Activated T-cell treated with anti-CD3 and anti-CD28 coated beads for 24 hours (primary cell): ENCODE data around the gene TTYH1.
A peak's percentile ranks its signal among the peaks of the same experiment; 100 is the strongest.
"Not testable (repeated sequence)": the region's sequence is repeated elsewhere in the genome, so short reads cannot be mapped to it uniquely, and the experiment has no call there.

ENCODE experiments used
- DNase-seq: peaks from one replicate; pipeline ENCODE4 v3.0.0-alpha.2; 2020; ENCODE audit warnings: low read depth

The TTYH1 gene

DNA sequence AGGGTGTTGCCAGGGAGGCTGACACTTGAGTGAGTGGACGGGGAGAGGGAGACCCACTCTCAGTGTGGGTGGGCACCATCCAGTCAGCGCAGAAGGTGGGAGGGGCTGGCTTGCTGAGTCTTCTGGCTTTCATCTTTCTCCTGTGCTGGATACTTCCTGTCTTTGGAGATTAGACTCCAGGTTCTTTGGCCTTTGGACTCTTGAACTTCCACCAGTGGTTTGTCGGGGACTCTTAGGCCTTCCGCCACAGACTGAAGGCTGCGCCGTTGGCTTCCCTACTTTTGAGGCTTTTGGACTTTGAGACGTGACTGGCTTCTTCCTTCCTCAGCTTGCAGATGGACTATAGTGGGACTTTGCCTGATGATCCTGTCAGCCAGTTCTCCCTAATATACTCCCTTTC, 29.5 kb downstream of the TTYH1 start:
- no peak for DNase-seq

DNA sequence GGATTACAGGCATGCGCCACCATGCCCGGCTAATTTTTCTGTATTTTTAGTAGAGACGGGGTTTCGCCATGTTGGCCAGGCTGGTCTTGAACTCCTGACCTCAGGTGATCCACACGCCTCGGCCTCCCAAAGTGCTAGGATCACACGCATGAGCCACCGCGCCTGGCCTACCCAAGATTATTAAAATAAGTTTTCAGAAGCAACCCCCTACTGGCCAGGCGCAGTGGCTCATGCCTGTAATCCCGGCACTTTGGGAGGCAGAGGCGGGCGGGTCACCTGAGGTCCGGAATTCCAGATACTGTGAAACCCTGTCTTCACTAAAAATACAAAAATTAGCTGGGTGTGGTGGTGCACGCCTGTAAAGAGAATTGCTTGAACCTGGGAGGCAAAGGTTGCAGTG, 31.1 kb downstream of the TTYH1 start:
- DNase-seq: not testable (repeated sequence)

DNA sequence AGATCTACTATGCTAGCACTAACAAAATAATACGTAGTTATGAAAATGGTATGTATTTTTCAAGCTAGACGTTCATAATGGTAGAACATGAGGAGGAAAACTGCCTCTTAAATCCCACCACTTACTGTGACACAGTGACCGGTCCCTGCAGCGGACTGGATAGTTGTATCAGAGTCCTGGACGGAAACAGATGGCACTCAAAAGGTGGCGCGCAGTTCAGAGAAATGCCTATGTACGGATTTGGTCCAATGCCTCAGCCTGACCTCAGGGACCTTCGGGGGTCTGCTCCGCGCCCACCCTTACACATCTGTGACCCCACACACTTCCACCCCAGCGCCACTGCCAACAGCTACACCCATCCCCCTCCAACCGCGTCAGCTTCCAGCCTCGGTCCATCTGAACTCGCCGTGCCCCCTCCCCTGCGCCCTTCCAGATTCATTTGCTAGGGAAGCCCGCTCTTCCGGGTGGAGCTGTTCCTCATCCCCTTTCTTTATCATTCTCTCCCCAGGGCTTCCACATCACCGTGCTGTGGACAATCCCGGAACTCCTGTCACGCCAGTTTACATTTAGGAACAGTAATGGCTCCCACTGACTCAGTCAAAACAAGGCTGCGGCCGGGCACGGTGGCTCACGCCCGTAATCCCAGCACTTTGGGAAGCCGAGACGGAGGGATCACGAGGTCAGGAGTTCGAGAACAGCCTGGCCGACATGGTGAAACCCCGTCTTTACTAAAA, 32.9 kb downstream of the TTYH1 start:
- DNase-seq: peak; percentile 36

DNA sequence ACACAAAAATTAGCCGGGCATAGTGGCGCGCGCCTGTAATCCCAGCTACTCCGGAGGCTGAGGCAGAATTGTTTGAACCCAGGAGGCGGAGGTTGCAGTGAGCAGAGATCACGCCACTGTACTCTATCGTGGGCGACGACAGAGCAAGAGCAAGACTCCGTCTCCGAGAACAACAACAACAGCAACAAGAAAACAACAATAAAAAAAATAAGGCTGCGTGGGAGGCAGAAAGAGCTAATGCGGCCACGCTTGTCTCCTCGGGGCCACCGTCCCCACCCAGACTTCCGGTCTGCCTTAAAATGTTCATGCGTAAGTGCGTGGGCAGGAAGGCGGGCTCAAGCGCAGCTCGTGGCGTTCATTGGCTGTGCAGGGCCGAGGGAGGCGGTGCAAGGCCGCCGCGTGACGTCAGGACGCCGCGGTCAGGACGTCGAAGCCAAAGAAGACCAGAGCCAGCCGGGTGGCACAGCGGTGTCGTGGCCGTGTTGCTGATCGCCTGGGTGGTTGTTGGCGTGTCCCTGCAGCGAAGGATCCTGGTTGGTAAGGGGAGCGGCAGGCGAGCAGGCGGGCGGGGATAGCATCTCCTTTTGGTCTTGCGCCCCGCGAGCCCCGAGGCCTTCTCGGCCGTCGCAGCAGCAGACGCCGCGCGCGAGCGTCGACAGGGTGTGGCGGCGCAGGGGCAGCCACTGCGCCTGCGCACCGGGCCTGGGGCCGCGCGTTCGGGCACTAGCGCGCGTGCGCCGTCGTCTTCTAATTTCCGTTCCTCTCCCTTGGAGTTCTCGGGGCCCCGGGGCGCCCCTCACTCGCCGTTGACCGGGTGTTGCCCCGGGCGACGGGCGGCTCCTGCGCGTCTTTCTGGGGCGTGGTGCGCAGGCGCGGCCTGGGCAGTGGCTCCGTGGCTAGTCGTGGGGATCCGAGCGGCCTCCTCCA, 33.8 kb downstream of the TTYH1 start, which contains the start of gene LENG8:
TSS of gene LENG8 (plus strand) at position 426 of the 927 bp plus-strand sequence. CDS start 2,146 bp downstream, outside the sequence.
- DNase-seq: peak; percentile 94

DNA sequence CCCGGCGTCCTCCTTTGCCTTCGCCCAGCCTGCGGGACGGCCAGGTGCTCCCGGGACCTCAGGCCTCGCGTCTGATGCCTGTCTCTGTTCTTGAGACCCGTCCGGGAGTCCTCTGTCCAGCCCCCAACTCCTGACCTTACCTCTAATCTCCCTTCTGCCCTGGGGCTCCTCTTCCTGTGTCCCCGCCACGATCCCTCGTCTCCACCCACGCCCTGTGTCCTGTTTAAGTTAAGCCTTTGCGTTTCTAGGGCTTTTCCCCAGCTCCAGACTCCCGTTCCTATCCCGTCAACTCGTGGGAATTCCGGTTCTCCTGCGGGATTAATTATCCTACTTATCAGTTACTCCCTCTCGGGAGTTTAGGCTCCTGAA, 34.4 kb downstream of the TTYH1 start:
- no peak for DNase-seq

DNA sequence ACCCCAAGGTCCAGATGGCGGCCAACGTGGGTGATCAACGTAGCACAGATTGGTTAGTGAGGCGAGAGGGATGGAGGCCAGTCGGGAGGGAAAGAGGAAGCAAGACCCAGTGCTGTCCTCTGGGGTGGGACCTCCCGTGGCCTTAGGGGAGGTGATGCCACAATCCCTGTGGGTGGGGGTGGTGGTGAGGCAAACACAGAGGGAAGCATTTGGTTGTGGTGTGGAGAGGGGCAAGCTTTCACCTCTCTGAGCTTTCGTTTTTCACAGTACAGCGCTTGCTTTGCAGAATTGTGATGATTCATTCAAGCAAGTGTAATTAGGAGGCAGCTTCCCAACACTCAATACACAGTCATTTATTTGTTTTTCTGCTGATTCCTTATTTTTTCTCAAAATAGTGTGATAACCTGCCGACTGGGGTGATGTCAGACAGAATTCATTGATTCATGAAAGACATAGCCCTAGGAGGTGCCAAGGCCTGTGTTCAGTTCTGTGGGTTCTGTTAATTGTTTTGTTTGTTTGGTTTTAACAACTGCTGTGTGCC, 36.1 kb downstream of the TTYH1 start:
- DNase-seq: no peak

DNA sequence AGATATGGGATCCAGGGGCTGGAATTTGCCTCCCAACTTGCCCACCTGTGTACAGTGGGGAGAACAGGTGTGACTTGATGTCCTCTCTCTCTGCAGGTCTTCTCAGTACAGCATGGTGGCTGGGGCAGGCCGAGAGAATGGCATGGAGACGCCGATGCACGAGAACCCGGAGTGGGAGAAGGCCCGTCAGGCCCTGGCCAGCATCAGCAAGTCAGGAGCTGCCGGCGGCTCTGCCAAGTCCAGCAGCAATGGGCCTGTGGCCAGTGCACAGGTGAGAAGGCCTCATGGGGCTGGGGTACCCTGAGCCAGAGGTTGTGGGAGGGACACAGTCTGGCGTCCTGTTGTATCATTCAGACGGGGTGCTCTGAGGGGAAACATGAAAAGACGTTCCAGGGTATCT, 36.7 kb downstream of the TTYH1 start:
- no peak for DNase-seq

DNA sequence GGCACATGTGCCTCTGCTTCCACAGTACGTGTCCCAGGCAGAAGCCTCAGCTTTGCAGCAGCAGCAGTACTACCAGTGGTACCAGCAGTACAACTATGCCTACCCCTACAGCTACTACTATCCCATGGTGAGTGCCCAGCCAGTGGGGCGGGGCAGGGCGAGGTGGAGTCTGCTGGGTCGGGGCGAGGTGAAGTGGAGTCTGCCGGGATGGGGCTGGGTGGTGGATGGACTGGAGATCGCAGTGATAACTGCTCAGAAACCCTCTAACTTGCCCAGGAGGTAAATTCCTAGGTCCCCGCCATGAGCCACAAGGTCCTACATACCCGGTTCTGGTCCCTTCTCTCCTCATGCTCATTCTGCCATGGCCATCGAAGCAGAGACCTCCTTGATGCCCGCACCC, 37.4 kb downstream of the TTYH1 start:
- no peak for DNase-seq

DNA sequence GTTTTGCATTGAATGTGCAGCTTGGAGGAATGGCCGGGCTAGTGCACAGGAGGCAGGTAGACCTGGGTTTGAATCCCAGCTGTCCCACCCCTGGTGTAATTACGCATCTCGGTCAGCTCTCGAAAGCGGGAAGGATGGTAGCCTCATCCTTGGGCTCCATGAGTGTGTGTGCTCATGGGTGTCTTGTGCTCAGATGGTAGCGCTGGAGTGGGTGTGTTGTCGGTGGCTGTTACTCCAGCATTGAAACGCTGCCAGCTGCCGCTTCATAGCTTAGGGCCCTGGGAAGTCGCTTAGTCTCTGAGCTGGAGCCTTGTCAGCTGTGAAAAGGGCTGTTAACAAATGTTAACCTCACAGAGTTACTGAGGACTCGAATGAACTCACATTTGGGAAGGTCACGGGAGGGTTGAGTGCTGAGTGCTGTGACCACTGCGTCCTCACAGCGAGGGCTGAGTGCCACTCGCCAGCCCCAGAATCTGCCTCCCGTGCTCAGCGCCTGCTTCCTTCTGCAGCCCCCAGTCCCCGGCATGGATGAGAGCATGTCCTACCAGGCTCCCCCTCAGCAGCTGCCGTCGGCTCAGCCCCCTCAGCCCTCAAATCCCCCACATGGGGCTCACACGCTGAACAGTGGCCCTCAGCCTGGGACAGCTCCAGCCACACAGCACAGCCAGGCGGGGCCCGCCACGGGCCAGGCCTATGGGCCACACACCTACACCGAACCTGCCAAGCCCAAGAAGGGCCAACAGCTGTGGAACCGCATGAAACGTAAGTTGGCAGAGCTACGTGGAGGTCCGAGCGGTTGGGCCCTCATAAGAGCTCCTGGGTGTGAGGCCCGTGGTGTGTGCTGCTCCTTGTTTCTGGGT, 38.9 kb downstream of the TTYH1 start:
- DNase-seq: no peak

DNA sequence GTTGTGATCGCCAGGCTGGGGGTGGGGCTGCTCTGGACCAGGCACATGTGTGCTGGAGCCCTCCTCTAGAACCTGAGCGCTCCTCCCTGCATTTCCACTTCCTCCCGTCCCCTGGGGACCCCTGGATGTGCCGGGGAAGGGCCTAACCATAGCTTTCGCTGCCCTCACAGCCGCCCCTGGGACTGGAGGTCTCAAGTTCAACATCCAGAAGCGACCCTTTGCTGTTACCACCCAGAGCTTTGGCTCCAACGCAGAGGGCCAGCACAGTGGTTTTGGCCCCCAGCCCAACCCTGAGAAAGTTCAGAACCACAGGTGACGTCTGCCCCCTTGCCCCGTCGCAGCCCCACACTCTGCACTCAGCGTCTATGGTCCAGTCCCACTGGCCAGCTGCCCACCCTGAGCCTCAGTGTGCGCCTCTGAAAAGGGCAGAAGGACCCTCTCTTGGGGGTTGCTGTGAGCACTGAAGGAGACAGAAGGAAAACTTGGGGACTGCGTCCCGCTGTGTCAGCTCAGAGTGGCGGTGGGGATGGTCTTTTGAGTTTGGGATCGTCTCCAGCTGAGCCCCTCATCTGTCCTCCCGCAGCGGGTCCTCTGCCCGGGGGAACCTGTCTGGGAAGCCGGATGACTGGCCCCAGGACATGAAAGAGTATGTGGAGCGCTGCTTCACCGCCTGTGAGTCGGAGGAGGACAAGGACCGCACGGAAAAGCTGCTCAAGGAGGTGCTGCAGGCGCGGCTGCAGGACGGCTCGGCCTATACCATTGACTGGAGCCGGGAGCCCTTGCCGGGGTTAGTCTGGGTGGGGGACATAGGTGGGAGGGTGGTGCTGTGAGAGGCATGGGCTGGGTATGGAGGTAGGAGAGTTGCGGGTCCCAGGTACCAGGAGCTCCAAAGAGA, 39.8 kb downstream of the TTYH1 start:
- DNase-seq: no peak

DNA sequence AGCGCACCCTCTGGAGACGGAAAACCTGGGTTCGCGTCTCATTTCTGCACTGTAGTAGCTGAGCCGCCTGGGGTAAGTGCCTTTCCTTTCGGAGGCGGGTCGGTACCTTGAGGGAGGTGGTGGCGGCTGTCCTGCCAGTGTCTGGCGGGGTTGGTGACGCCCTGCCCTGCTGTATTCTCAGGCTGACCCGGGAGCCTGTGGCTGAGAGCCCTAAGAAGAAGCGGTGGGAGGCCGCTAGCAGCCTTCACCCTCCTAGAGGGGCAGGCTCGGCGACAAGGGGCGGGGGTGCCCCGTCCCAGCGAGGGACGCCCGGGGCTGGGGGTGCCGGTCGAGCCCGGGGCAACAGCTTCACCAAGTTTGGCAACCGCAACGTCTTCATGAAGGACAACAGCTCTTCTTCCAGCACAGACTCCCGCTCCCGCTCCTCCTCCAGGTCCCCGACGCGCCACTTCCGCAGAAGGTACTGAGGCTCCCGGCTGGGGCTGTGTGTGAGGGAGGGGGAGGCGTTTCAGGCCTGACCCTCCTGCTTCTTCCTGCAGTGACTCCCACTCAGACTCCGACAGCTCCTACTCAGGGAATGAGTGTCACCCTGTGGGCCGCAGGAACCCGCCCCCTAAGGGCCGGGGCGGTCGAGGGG, 40.6 kb downstream of the TTYH1 start:
- no peak for DNase-seq

DNA sequence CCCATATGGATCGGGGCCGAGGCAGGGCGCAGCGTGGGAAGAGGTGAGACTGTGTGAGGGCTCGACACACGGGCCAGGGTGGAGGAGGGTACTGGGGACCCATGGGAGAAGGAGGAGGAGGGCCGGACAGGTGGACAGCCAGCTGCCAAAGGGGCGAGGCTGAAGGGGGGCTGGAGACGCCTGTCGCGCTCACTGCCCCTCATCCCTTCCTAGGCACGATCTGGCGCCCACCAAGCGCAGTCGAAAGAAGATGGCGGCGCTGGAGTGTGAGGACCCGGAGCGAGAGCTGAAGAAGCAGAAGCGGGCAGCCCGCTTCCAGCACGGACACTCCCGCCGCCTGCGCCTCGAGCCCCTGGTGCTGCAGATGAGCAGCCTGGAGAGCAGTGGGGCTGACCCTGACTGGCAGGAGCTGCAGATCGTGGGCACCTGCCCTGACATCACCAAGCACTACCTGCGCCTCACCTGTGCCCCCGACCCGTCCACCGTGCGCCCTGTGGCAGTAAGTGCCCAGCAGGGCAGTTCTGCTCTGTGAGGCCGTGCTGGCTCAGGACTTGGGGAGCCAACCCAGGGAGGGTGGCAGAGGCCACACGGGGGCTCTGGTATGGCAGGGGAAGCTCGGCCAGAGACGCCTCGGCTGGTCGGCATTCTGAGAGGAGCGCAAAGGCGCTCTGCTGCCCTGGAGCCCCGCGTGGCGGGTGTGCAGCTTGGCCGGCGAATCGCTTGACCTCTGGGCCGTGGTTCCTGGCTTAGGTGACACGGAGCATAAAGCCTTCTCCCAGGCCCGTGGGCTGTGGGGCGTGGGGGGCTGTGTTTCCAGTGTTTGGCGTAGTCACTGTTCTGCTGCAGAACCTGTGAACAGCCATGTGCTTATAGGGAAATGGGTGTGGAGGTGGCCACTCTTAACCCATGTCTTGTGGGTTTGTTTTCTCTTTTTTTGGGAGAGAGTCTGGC, 41.4 kb downstream of the TTYH1 start:
- no peak for DNase-seq

DNA sequence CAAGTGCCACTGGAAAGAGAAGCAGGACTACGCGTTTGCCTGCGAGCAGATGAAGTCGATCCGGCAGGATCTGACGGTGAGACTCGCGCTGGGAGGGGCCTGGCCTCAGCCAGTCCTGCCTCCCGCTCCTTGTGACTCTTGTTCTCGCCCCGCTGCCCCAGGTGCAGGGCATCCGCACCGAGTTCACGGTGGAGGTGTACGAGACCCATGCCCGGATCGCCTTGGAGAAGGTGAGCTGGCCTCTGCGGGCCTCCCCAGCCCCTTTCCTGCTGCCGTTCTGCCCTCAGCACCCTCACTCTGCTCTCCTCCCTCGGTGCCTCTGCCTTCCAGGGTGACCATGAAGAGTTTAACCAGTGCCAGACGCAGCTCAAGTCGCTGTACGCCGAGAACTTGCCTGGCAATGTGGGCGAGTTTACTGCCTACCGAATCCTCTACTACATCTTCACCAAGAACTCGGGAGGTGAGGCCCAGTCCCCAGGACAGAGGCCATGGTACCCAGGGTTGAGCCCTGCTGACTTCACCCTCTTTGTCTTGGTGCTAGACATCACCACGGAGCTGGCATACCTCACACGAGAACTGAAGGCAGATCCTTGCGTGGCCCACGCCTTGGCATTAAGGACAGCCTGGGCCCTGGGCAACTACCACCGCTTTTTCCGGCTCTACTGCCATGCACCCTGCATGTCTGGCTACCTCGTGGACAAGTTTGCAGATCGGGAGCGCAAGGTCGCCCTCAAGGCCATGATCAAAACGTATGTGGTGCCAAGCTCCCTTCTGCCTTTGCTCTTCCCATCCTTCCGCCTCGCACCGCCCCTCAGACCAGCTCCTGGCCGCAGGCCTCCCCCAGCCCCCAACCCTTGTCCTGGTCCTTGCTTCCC, 42.7 kb downstream of the TTYH1 start:
- DNase-seq: no peak

DNA sequence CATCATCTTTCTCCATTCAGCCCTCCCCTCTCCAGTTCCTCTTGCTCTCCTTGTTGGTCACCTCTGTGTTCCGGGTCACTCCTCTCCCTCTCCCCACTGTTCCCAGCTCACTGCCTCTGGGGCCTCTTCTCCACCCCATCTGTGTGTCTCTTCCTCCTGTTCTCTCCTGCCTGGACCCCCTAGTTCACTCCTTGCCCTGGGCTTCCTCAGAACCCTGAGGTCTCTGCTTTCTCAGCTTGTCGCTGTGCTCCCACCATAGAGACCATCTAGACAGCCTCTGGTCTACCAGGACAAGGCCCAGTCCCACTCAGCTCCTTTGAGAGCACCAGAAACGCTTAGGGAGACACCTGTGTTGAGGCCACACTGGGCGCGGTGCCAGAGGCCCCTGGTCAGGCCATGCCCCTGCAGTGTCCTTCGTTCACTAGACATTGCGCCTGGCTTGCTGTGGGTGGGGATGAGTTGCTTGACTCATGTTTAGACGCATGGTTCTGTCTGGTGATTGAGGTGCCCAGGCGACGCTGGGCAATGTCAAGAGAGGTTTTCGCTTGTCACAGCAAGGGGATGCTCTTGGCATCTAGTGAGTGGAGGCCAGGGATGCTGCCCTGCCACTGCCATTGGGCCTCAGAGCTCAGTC, 43.5 kb downstream of the TTYH1 start:
- no peak for DNase-seq

DNA sequence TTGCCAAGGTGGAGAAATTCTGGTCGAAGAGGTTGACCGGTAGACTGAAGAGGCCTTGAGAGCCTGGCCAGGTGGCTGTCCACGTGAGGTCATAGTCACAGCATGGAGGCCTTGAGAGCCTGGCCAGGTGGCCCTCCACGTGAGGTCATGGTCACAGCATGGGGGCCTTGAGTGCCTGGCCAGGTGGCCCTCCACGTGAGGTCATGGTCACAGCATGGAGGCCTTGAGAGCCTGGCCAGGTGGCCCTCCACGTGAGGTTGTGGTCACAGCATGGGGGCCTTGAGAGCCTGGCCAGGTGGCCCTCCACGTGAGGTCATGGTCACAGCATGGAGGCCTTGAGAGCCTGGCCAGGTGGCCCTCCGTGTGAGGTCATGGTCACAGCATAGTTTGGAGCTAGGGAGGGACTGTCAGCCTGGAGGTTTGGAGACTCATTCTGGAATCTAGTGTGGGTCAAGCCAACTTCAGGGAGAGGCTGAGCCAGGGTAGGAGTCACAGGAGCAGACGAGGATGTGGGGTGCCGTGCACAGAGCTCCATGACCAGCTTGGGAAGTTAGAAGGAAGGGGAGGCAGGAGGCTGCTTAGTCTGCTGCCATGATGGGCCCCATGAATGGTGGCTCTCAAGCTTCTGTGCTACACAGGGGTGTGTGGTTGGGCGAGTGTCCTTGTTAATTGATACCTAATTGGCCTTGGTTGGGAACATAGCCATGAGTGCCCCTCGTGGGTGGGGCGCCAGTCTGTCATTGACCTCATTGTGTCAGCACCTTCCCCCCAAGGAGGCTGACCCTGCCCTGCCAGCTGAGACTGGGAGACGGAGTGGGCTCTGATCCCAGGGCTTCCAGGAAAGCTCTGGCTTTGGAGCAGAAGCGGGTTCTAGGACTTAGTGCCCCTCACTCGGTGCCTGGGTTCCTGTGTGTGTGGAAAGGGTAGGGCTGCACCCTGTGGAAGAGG, 44.3 kb downstream of the TTYH1 start:
- DNase-seq: no peak

DNA sequence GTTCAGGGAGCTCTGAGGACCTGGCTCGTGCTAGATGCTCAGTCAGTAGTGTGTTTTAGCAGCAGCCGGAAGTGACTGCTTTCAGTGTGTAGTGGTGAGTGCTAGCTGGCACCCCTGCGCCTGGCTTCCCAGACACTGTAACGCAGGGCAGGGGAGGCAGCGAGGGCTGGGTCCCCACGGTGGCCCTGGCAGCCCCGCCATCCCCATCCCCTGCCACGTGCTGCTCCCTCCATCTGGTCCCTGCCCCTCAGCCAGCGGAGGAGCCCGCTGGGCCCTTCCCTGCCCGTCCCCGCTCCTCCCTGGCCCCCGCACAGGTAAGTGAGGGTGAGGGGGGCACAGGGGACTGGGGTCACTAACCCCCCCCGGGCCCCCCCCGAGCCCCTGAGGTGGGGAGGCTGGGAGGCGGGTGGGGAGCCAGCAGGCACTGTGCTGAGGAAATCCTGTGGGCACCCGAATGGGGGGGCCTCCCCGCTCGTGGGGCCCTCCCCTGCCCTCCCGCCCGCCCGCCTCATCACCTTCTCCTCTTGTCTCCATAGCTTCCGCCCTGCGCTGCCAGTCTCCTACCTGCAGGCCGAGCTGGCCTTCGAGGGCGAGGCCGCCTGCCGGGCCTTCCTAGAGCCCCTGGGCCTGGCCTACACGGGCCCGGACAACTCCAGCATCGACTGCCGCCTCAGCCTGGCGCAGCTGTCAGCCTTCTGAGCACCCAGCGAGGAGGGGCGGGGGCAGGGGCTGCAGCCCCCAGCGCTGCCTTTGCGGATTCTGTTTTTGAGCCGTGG, 45.2 kb downstream of the TTYH1 start:
- DNase-seq: no peak
